Type B pancreatic cell (in vitro differentiated cells): ENCODE results near the gene TFPI. TPM values are rescaled to one million over a fixed set of nuclear protein-coding genes. Genes with fewer than 3 reads are reported as not detected.

ENCODE experiments used
- DNase-seq: peaks from one replicate; pipeline ENCODE4 v3.0.0; 2021; ENCODE audit warnings: mixed read lengths; ENCODE audit not compliant: unreplicated experiment; ENCODE audit errors: extremely low spot score
- H3K27ac Mint-ChIP-seq: 2 replicates; pipeline ENCODE4 v1.8.0; 2021; ENCODE audit warnings: mild to moderate bottlenecking, mixed read lengths
- H3K27me3 Mint-ChIP-seq: 2 replicates; pipeline ENCODE4 v1.8.0; 2021; ENCODE audit warnings: mixed read lengths
- H3K36me3 Mint-ChIP-seq: 2 replicates; pipeline ENCODE4 v1.8.0; 2021; ENCODE audit warnings: mixed read lengths
- H3K4me1 Mint-ChIP-seq: one replicate; pipeline ENCODE4 v1.8.0; 2021; ENCODE audit warnings: mixed read lengths; ENCODE audit not compliant: unreplicated experiment
- H3K4me3 Mint-ChIP-seq: 2 replicates; pipeline ENCODE4 v1.8.0; 2021; ENCODE audit warnings: mild to moderate bottlenecking, mixed read lengths
- H3K9me3 Mint-ChIP-seq: 2 replicates; pipeline ENCODE4 v1.8.0; 2021; ENCODE audit warnings: mixed read lengths
- CTCF ChIP-seq: fragments of 200-600 bp; sonication (generic); conservative IDR thresholded peaks from 2 replicates; pipeline ENCODE4 v1.5.0; 2021; ENCODE audit warnings: antibody characterized with exemption, mild to moderate bottlenecking
- total RNA-seq: library from RNA; stranded (reverse); gene quantifications from 2 replicates; pipeline ENCODE4 v1.2.1, GENCODE V29; 2021; ENCODE audit warnings: low replicate concordance

Gene TFPI
- total RNA-seq, 1 donor from 2014 or later = 12.2 TPM

DNA sequence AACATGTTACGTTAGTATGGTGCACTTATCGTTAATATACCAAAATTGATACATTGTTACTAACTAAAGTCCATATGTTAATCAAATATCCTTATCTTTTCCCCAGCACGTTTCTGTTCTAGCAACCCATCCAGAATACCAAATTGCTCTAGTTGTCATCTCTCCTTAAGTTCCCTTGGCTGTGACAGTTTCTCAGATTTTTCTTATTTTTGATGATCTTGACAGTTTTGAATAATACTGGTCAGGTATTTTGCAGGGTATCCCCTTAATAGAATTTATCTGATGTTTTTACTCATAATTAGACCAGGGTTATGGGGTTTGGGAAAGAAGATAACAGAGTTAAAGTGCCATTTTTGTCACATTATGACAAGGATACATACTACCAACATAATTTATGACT, 47.8 kb downstream of the TFPI start:
- peaks cover 5% of the 10 kb centered on the region for H3K36me3 Mint-ChIP-seq
- no peak overlapping the region for H3K27ac Mint-ChIP-seq
- H3K4me3 Mint-ChIP-seq = no peak overlapping the region
- no peak for TF ChIP-seq CTCF
- H3K9me3 Mint-ChIP-seq = peaks cover 8% of the 10 kb centered on the region
- no peak for DNase-seq
- peaks cover 35% of the 10 kb centered on the region for H3K4me1 Mint-ChIP-seq
- H3K27me3 Mint-ChIP-seq = no peaks in the 10 kb centered on the region

DNA sequence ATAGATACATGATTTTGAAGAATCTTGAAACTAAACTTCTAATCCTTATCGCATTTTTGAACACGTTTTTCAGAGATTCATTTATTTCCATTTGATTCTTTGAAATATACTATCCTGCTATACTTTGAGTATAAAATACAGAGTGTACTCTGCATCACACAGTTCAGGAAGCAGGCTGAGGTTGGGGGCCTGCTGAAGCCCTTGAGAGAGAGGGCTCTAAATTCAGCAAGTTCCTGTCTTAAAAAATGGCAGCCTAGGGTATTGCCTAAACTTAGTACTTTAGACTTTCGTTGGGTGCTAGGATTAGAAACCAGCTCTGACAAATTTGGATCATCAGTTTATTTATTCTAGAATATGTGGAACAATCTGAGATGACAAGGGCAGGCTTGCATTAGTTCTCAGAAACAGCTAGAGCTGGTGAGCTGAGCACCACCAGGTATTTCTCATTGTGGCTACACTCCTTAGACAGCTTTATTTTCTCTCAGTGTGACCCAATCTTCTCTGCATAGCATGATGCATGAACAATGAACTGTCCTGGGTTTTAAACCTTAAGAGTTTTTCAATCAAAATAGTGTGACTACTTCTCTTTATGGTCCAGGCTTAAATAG, 49.1 kb downstream of the TFPI start:
- Mint-ChIP-seq H3K36me3 (peaks cover 5% of the 10 kb centered on the region), H3K9me3 (peaks cover 5% of the 10 kb centered on the region), H3K27me3 (no peaks in the 10 kb centered on the region), H3K4me3 (no peak overlapping the region), H3K4me1 (peaks cover 27% of the 10 kb centered on the region), H3K27ac (no peak overlapping the region)
- DNase-seq = no peak
- TF ChIP-seq CTCF = no peak

GRCh38 chr2:187504312-187504921, 49.8 kb downstream of the TFPI start:
- no peak for DNase-seq
- no peaks in the 10 kb centered on the region for H3K27me3 Mint-ChIP-seq
- peak; percentile 27 for TF ChIP-seq CTCF
- H3K9me3 Mint-ChIP-seq = no peaks in the 10 kb centered on the region
- H3K4me1 Mint-ChIP-seq = peaks cover 20% of the 10 kb centered on the region
- no peaks in the 10 kb centered on the region for H3K36me3 Mint-ChIP-seq
- H3K4me3 Mint-ChIP-seq = peak overlapping the region; percentile 40
- peak overlapping the region; percentile 19 for H3K27ac Mint-ChIP-seq

DNA sequence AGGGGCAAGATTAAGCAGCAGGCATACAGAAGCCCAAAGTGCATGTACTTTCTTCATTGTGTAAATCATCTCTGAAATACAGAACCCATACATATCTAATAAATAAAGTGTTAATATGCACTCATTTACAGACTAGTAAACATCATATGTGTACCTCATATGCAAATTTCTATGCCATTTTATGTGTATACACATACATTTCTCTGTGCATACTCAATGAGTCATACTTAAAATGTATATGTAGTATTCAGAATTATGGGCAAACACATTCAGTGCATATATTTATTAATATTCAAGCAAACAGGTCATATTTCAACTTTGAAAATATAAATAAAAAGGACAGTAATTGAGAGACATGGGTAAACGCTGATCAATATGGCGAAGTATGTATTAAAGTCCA, 50.5 kb downstream of the TFPI start:
- Mint-ChIP-seq H3K27me3 (no peaks in the 10 kb centered on the region), H3K4me3 (no peak overlapping the region), H3K4me1 (peaks cover 20% of the 10 kb centered on the region), H3K36me3 (no peaks in the 10 kb centered on the region), H3K9me3 (no peaks in the 10 kb centered on the region), H3K27ac (no peak overlapping the region)
- TF ChIP-seq CTCF = no peak
- no peak for DNase-seq

GRCh38 chr2:187502467-187502866, 51.8 kb downstream of the TFPI start:
- no peak for DNase-seq
- Mint-ChIP-seq H3K4me1 (peaks cover 20% of the 10 kb centered on the region), H3K36me3 (no peaks in the 10 kb centered on the region), H3K9me3 (no peaks in the 10 kb centered on the region), H3K27me3 (no peaks in the 10 kb centered on the region), H3K27ac (no peak overlapping the region), H3K4me3 (no peak overlapping the region)
- TF ChIP-seq CTCF = no peak
